ENCODE data around the gene SEPHS1.

DNA sequence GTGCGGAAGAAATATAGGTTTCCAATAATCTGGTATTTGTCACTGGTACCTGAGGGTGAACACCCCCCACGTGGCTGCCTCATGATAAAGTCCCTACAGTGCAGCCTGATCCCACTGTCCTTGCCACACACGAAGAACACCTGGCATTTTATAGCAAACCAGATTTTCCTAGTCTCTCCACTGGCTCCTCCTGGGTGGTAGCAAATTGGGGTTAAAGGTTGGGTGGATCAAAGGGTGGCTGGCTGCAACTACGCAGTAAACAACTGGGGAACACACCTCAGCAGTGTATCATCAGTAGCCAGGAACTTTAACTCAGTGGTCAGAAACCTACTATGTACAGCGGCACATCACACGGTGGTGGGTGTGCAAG is 10.3 kb downstream of the SEPHS1 start:
- no peak for TF ChIP-seq GATA2 (IDR thresholded peaks at IDR 0.05; ENCODE audit: low read depth, low read length)
- no peak for TF ChIP-seq GATA3 (IDR thresholded peaks at IDR 0.05; ENCODE audit: low read depth, low read length)

Measured in SH-SY5Y (cell line).